Measurements from ENCODE around the gene GEMIN5. TPM values are rescaled to one million over a fixed set of nuclear protein-coding genes. Genes with fewer than 3 reads are reported as not detected.
A peak's percentile ranks its signal among the peaks of the same experiment; 100 is the strongest.

GEMIN5 gene
- total RNA-seq, 1 donor from 2014 or later = 12.5 TPM

- Mint-ChIP-seq H3K4me1 (ENCODE audit: low read depth) (peaks cover 3% of the 10 kb centered on the region), H3K36me3 (ENCODE audit: low read depth) (peaks cover 3% of the 10 kb centered on the region), H3K27me3 (ENCODE audit: low read depth) (no peaks in the 10 kb centered on the region), H3K4me3 (ENCODE audit: unreplicated experiment) (no peak overlapping the region), H3K27ac (ENCODE audit: unreplicated experiment) (no peak overlapping the region), H3K9me3 (ENCODE audit: low read depth) (no peaks in the 10 kb centered on the region)
- no peak for DNase-seq (ENCODE audit: low spot score)
- TF ChIP-seq CTCF (IDR thresholded peaks at IDR 0.05) = peak; percentile 83
Measured at GRCh38 chr5:154972476-154973080, 34.6 kb upstream of the GEMIN5 start.

- DNase-seq (ENCODE audit: low spot score) = no peak
- Mint-ChIP-seq H3K9me3 (ENCODE audit: low read depth) (no peaks in the 10 kb centered on the region), H3K36me3 (ENCODE audit: low read depth) (peaks cover 5% of the 10 kb centered on the region), H3K27ac (ENCODE audit: unreplicated experiment) (peak overlapping the region; percentile 61), H3K27me3 (ENCODE audit: low read depth) (no peaks in the 10 kb centered on the region), H3K4me1 (ENCODE audit: low read depth) (peaks cover 3% of the 10 kb centered on the region), H3K4me3 (ENCODE audit: unreplicated experiment) (no peak overlapping the region)
- TF ChIP-seq CTCF (IDR thresholded peaks at IDR 0.05) = no peak
Measured at GRCh38 chr5:154971501-154971900, 33.5 kb upstream of the GEMIN5 start.

GRCh38 chr5:154970759-154971158 is 32.7 kb upstream of the GEMIN5 start:
- Mint-ChIP-seq H3K27me3 (ENCODE audit: low read depth) (no peaks in the 10 kb centered on the region), H3K36me3 (ENCODE audit: low read depth) (peaks cover 7% of the 10 kb centered on the region), H3K9me3 (ENCODE audit: low read depth) (no peaks in the 10 kb centered on the region), H3K4me1 (ENCODE audit: low read depth) (peaks cover 7% of the 10 kb centered on the region), H3K4me3 (ENCODE audit: unreplicated experiment) (no peak overlapping the region), H3K27ac (ENCODE audit: unreplicated experiment) (no peak overlapping the region)
- no peak for TF ChIP-seq CTCF (IDR thresholded peaks at IDR 0.05)
- DNase-seq (ENCODE audit: low spot score) = no peak

- H3K27me3 Mint-ChIP-seq (ENCODE audit: low read depth) = no peaks in the 10 kb centered on the region
- H3K4me3 Mint-ChIP-seq (ENCODE audit: unreplicated experiment) = no peak overlapping the region
- TF ChIP-seq CTCF (IDR thresholded peaks at IDR 0.05) = no peak
- no peaks in the 10 kb centered on the region for H3K9me3 Mint-ChIP-seq (ENCODE audit: low read depth)
- peaks cover 7% of the 10 kb centered on the region for H3K36me3 Mint-ChIP-seq (ENCODE audit: low read depth)
- peaks cover 7% of the 10 kb centered on the region for H3K4me1 Mint-ChIP-seq (ENCODE audit: low read depth)
- no peak for DNase-seq (ENCODE audit: low spot score)
- no peak overlapping the region for H3K27ac Mint-ChIP-seq (ENCODE audit: unreplicated experiment)
Measured at GRCh38 chr5:154968953-154969352, 30.9 kb upstream of the GEMIN5 start.

GRCh38 chr5:154967421-154968024 is 29.5 kb upstream of the GEMIN5 start:
- Mint-ChIP-seq H3K27ac (ENCODE audit: unreplicated experiment) (no peak overlapping the region), H3K4me3 (ENCODE audit: unreplicated experiment) (no peak overlapping the region), H3K9me3 (ENCODE audit: low read depth) (no peaks in the 10 kb centered on the region), H3K36me3 (ENCODE audit: low read depth) (peaks cover 7% of the 10 kb centered on the region), H3K4me1 (ENCODE audit: low read depth) (peaks cover 7% of the 10 kb centered on the region), H3K27me3 (ENCODE audit: low read depth) (no peaks in the 10 kb centered on the region)
- peak; percentile 80 for TF ChIP-seq CTCF (IDR thresholded peaks at IDR 0.05)
- DNase-seq (ENCODE audit: low spot score) = no peak

Data from chondrocyte (in vitro differentiated cells).